Measurements from ENCODE around the gene PRR19. TPM values are rescaled to one million over a fixed set of nuclear protein-coding genes. Genes with fewer than 3 reads are reported as not detected.
"Not testable (repeated sequence)": the region's sequence is repeated elsewhere in the genome, so short reads cannot be mapped to it uniquely, and the experiment has no call there.

The PRR19 gene, protein sequence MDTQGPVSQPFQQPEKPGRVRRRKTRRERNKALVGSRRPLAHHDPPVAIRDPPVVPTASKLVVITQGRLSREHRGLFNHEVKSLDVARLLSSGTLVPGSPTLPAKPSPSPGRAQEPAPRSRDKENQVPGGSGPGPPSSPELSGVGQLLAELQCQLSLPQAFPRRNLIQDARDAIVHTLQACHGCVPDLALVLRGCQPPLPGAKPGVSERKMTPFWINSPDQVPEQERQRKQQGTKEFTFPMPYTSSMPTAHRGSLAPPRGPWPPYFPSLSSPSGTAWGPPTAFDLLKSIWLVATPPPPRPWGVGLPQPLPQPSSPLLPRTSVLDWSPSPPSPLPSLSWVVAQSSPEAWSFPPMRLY
- 0.65 TPM in 1 of 2 replicates, not detected in the other for total RNA-seq

DNA sequence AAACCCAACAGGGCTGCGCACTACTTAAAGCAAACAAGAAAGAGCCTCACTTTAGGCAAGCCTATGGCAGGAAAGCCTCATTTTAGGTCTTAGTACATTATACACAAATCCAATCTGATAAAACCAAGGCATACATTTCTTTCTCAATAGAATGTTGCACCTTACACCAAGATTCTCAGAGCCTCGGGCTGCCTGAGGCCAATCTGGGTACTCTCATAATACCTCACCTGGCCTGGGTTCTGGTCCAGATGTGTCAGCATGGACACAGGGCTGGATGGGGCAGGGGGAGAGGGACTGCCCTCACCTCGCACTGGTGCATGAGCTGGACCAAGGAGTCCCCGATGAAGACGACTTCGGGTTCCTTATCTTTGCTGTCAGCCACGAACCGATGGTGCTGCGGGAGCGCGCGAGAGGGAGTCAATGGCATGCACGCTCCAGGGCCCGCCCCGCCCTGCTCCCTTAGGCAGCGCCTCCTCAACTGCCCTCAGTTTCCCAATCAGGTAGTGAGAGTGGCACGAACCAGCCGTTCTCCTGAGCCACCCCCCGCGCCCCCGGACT, at the start of gene PRR19:
Gene PRR19, plus strand, starts transcription at position 487 of the 558 bp plus-strand sequence. CDS start 7,453 bp downstream, outside the sequence.
- no peak for DNase-seq (ENCODE audit: low read depth)

DNA sequence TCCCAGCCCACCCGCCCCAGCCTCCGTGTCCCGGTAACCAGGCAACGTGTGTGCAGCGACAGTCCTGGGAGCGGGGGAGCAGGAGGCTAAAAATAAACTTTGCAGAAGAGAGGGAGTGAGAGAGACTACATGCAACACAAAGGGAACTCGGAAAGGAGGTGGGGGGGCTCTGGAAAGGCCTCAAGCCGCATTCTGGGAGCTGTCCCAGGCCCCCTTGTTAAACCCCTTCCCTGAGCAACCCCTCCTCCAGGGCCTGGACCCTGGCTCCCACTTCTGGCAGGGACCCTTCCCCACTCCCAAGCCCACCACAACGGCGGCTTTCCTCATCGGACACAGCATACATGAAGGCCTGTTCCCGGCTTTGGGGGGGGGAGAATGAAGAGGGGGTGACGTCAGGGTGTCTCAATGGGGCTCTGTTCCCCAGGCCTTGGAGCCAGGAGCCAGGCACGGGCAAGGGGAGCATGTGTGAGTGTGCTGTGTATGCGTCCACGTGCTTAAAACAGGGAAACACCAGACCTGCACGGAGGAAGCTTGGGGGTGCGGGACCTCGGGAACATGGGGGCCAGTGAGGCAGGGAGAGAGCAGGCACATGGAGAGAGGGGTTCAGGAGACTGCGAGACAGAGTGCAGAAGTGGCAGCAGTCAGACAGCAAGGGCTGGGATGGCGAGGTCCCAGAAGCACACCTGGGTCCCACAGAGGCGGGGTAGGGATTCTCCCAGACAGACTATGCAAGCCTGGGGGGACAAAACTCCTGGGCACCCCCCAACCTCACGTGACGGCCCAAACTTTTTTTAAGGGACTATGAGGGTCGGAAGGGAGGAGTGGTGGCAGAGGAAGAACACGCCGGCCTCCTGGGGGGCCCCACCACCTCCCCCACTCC, 49.3 kb upstream of the PRR19 start:
- no peak for DNase-seq (ENCODE audit: low read depth)

DNA sequence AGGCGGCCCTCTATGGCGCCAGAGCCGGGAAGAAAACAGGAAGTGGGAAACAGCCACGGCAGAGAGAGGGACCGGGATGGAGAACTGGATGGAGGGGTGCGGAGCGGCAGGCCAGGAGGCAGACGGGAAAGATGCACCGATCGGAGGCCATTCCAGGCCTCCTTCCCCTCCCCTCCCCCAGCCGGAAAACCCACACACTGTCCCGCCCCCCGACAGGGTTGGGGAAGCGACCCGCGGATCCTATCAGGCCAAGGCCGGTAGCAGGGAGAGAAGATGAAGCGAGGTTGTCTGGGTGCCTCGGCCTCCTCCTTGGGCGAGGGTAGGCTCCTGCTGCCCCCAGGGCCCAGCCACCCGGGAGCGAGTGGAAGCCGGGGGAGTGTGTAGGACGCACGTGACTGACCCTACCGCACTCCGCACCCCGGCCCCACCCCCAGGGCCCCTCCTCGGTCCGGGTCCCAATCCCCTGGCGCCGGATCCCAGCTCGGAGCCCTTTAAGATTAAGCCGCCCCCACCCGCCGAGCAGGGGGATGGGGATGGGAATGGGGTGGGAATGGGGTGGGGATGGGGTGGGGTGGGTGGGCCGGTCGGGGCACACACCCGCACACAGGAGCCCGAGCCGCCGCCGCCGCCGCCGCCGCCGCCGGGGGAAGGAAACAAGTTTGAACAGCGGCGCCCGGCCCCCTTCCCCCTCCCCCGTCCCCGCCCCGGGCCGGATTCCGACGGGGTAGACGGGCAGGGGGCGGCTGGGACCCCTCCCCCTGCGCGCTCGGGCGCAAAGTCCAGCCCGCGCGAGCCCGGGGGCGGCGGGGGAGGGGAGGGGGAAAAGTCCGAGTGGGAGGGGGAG, 48.5 kb upstream of the PRR19 start:
- DNase-seq (ENCODE audit: low read depth) = no peak

DNA sequence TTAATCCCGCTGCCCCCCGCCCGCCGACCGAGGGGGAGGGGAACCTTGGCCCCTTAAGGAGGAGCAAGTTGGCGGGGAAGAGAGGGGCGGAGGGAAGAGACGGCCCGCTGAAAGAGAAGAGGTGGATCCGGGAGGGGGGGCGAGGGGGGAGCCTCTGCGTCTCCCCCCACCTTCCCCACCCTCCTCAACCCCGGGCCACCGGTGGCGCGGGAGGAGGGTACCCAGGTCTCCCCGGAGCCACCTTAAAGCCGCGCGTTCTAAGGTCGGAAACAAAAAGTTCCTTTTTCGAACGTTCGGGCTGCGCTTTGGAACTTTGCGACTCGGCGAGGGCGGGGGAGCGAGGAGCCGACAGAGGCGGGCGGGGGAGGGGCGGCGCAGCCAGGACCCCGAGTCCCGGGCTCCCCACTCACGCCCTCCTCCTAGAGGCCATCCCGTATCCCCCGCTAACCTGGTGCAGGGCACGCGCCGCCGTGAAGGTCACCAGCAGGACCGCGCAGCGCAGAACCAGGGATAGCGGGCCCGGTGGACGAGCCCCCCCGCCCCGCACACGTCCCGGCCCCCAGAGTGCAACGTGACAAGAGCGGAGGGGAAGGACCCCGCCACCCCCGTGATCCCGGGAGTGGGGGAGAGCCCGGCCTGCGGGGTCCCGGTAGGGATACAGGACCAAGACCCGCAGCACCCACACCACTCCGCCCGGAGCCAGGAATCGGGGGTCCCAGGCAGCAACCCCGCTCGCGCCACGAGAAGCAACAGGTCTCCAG, 47.7 kb upstream of the PRR19 start:
- DNase-seq (ENCODE audit: low read depth) = no peak

DNA sequence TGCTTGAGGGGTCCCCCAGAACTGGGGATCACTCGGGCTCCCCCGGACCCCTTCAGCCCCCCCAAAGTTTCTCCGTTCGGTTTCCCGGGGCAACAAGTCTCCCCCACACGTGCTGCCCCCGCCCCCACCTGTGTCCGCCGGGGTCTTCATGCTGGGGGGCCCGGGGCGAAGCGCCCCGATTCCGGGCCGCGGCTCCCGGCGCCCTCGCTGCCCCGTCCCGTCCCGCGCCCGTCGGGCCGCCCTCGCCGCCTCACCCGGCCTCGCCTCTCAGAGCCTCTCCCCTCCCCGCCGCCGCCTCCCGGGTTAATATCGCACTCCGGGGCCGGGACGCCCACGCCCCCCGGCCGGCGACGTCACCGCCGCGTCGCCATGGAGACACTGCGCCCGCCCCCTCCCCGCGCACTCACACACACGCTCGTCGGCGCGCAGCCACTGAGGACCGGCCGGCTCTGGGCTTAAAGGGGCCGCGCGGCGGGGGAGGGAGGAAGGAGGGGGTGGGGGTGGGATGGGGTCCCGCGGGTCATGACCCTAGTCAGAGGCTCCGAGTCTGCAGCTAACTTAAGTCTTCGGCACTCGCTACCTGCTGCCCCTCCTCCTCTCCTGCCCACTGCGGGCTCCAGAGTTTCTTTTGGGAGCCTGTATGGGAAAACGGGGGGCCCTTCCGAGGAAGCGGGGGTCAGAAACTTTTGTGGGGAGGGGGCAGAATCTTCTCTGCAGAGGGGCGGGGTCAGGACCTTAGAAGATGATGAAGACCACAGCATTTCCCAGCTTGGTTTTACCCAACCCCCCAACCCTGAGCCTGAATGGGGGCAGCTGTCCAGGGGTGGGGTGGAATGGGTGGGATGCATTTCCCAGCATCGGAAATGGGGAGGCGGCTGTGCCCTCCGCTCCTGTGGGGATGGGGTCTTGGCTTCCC, 46.8 kb upstream of the PRR19 start, which contains the start of gene ERF:
Gene ERF, minus strand, starts transcription at position 279 of the 916 bp plus-strand sequence. Its CDS starts 129 bp downstream, at position 150.
- DNase-seq (ENCODE audit: low read depth) = peak; percentile 58

DNA sequence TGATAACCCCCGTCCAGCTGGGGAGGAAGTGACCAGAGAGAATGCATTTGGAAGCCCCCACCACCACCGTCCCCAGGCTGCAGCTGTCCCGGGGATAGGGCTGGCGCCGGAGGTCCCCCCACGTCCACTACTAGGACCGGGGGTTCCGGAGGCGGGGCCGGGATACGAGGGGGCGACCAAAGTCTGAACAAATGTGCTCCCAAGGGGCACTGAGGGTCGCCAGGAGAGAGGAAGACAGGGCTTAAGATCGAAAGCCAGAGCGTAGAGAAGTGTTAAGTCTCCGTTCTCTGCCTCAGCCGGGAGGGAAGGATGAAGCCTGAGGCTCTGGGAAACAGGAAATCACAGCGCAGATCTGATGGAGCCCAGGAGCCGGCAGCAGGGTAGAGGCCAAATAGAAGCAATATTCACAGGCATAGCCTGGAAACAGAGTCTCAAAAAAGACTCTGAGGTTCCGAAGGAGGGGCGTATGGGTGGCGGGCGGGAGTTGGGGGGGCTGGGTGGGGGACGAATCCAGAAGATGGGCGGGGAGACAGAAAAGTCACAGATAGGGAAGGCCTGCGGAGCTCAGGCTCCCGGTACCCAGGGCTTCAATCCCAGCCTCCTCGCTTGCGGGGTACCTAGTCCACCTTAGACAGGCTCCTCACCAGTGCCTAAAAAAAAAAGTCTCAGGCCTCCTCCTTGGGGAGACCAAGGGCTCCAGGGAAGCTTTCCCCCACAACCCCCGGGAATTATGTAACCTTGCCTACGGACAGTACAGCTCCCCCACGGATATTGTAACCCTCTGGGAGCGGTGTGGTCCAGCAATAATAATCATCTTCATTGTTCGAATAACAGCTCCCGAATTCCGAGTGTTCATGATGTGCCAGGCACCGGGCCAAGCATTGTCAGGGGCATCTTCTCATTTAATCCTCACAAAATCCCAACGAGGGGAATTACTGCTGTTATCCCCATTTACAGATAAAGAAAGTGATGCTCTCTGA, 45.9 kb upstream of the PRR19 start:
- peak; percentile 42 for DNase-seq (ENCODE audit: low read depth)

DNA sequence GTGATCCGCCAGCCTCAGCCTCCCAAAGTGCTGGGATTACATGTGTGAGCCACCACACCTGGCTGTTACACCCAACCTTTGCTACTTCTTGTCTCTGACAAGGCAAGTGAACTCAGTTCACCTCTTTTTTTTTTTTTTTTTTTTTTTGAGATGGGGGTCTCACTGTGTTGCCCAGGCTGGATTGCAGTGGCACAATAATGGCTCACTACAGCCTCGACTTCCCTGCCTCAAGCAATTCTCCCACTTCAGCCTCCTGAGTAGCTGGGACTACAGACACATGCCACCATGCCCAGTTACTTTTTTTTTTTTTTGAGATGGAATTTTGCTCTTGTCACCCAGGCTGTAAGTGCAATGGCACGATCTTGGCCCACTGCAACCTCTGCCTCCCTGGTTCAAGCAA, 44.1 kb upstream of the PRR19 start:
- DNase-seq (ENCODE audit: low read depth) = not testable (repeated sequence)

DNA sequence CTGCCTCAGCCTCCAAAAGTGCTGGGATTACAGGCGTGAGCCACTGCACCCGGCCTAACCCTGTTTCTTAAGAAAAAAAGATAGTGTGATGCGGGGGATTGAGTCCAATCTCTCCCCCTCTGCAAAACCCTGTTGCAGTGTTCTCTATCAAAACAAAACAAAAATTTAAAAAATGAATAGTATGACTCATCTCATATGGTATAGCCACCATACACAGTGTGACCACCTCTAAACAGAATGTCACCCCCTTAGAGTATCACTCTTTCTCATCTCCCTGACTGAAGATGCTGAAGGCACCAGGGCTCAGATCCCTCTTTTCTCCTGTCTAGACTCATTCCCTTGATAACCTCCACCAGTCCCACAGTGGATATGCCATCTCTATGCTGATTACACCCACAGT, 40.2 kb upstream of the PRR19 start:
- DNase-seq (ENCODE audit: low read depth) = no peak

DNA sequence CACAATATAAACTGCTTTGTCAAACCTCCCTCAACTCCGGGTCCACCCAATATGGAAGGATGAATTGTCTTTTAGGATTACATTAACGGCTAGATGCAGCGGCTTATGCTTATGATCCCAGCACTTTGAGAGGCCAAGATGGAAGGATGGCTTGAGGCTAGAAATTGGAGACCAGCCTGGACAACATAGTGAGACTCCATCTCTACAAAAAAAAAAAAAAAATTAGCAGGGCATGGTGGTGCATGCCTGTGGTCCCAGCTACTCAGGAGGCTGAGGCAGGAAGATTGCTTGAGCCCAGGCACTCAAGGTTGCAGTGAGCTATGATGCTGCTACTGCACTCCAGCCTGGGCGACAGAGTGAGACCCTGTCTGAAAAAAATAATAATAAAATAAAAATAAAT, 35.8 kb upstream of the PRR19 start:
- DNase-seq (ENCODE audit: low read depth) = not testable (repeated sequence)

DNA sequence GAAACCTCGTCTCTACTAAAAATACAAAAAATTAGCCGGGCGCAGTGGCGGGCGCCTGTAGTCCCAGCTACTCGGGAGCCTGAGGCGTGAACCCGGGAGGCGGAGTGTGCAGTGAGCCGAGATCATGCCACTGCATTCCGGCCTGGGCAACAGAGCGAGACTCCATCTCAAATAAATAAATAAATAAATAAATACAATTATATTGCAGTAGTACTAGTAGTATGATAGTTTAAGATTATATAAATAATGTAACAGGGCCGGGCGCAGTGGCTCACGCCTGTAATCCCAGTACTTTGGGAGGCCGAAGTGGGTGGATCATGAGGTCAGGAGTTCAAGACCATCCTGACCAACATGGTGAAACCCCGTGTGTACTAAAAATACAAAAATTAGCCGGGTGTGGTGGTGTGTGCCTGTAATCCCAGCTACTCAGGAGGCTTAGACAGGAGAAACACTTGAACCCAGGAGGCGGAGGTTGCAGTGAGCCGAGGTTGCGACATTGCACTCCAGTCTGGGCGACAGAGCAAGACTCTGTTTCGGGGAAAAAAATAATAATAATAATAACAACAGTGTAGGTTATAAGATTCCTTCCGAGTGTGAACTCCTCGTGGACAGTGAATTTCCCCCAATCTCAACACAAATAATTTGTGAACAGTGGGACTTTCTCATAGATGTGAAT, 34.9 kb upstream of the PRR19 start:
- DNase-seq (ENCODE audit: low read depth) = not testable (repeated sequence)

DNA sequence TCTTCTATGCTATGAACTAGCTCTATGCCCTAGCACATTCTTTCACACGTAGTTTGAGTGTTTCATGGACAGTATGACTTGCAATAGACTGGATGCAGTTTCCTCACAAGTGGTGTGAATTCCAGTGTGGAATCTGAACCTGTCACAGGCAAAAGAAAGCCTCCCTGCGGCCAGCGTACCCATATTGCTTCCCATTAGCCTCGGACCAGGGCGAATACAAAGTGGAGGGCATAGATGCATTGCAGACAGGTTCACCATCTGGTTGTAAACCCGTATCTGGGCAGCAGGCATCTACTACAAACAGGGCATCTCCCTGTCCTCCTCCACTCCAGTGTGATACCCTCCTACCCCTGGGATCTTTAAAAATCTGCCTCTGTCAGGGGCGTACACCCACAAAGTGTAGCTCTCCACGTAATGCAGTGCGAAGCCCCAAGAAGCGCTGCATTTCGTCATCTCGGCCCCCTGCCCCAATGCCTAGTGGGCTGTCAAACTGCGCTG, 34.2 kb upstream of the PRR19 start:
- DNase-seq (ENCODE audit: low read depth) = no peak

DNA sequence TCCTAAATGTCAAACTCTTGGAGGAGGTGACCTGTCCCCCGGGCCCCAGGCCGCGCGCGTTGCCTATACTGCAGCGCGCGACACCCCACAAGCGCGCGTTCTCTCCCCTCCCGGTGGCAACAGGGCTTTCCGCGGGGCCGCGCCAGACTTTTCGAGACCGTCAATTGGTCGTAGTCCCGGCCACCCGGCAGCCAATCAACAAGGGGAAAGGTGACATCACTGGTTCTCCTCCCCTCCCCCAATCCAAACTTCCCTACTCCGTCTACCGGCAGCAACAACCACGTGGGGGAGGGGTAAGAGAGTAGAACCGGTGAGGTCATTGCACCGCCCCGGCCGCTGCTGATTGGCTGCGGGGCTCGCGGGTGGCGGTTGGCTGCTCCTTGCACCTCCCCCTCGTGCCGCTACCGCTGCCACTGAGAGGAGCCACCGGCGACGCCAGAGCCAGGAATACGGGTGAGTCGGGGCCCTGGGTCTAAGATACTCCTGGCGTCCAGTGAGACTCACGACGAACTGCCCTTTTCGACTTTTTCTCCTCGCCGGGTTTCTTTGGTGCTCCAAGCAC, 33.7 kb upstream of the PRR19 start:
- peak; percentile 97 for DNase-seq (ENCODE audit: low read depth)

DNA sequence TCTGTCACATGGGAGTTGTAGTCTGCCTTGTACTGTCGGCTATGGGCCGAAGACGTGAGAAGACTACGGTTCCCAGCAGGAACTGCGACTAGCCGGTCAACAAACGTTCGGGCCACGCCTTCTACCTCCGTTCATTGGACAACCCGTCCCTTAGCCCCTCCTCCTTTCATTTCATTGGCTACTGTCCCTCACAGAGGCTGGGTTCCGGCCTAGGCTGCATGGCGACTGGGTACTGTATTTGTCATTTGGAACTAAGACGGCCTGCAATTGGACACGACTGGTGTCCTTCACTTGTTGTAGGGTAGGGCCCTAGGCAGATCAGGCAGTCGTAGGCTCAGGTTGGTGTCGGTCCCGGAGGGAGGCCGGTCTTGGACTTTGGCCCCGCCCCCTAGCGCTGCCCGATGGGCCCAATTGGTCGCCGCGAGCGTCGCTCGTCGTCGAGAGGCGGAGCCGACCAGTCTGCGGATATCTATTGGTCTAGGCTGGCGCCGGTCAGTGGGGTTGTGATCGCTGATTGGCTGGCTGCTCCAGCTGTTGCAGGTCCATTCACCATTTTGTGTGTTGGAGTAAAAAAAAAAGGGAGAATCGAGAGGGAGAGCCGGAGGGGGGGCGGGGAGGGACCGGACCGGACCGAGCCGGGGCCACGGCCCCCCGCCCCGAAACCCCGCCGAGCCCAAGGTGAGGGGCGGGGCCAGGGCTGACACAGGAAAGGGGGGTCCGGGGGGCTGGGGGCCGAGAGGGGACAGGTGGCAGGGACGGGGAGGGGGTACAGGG, 33.0 kb upstream of the PRR19 start, which contains the start of gene CIC:
Gene CIC, plus strand, starts transcription at position 549 of the 774 bp plus-strand sequence. CDS start 2,532 bp downstream, outside the sequence.
- DNase-seq (ENCODE audit: low read depth) = peak; percentile 100

DNA sequence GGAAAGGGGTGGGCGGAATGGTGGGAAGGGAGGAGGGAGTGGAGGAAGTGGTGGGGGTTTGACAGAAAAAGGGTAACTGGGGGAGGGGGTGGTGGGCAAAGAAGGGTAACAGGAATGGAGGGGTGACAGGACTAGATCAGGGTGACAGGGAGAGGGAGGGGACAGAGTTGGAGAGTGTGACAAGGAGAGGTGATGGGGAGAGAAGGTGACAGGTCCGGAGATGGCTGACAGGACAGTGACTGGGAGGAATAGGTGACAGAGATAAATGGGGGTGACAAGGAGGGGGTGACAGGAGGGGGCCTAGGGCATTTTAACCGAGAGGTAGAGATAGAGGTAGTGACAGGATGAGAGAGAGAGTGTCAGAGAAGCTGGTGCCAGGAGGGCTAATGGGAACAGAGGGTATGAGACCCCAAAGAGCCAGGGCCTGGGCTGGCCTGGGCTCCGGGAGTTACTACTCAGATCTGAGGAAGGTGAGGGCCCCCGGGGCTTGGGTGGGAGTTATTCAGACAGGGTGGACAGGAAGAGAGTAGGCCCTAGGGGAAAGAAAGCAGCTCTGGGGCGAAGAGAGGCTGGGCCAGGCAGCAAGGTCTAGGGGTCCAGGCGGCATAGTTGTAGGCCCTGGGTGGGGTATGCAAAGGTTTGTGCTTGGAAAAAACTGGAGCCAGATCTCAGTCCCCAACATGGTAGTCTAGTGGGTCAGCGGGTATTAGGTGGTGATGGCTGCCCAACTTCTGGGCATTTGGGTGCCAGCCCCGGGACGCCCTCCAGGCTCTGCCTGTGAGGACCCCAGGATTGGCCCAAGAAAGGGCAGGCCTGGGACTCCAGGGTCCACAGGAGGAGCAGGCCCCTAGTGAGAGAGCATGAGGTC, 32.2 kb upstream of the PRR19 start:
- DNase-seq (ENCODE audit: low read depth) = no peak

DNA sequence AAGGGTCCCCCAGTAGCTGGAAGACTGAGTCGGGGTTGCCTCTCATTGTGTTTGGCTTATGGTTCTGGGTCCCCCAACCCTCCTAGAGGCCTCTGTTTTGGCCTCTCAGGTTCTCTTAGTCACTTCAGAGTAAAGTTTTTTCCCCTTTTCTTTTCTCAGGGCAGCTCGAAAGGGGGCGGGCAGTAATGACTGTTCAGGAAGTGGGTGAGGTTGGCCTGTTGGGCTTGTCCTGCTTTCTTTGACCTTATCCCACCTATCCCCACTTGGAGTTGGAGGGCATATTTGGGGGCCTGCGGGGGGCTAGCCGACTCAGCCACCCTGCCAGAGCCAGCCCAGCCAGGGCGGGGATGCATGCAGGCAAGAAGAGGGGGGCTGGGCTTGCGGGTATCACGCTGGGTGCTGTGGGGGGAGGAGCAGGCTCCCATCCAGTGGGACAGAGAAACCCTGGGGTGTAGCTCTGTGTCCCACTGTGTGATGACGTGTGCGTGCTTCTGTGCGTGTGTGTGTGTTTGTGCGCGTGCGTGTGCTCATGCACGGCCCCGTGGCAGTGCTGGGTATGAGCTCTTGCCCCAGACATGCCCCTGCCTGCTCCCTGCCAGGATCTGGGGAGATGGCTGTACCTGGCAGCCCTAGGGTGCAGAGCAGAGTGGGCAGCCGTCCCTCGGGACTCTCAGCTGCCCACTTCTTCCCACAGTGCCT, 31.4 kb upstream of the PRR19 start:
- peak; percentile 53 for DNase-seq (ENCODE audit: low read depth)
